ENCODE measurements around the gene SULT1A2. TPM values are rescaled to one million over a fixed set of nuclear protein-coding genes. Genes with fewer than 3 reads are reported as not detected.
A peak's percentile ranks its signal among the peaks of the same experiment; 100 is the strongest.
"Not testable (repeated sequence)": the region's sequence is repeated elsewhere in the genome, so short reads cannot be mapped to it uniquely, and the experiment has no call there.

Gene SULT1A2
- total and polyA plus RNA-seq, 2 donors from 2014 or later: 1.1 to 13.3 TPM

- no peaks in the 10 kb centered on the region for H3K27me3 ChIP-seq (ENCODE audit: control insufficient read depth, insufficient read depth, low read length)
- FAIRE-seq (no peak), DNase-seq (peak in 1 of 5 donors; percentile 60)
- no peak overlapping the region for H3K27ac ChIP-seq (ENCODE audit: low read depth in 2 of 2, low read length in 2 of 2)
- intact Hi-C loops (cut with DNase I): no loop called here
- H3K9ac ChIP-seq (ENCODE audit: low read length in 3 of 3): no peak overlapping the region
- H3K9me3 ChIP-seq (ENCODE audit: control insufficient read depth in 2 of 3, insufficient read depth in 1 of 3, low read length in 3 of 3): no peaks in the 10 kb centered on the region
- H3K36me3 ChIP-seq (ENCODE audit: control insufficient read depth in 2 of 3, insufficient read depth in 3 of 3, low read length in 3 of 3): no peaks in the 10 kb centered on the region
- TF ChIP-seq CTCF (IDR thresholded peaks at IDR 0.05; ENCODE audit: borderline replicate concordance, extremely low read depth, insufficient read depth): no peak
- H3K4me1 ChIP-seq (ENCODE audit: control insufficient read depth in 2 of 3, insufficient read depth in 2 of 3, low read depth in 1 of 3, low read length in 3 of 3): no peaks in the 10 kb centered on the region
- no peak overlapping the region for H3K4me3 ChIP-seq (ENCODE audit: low read length in 3 of 3)
Measured at GRCh38 chr16:28603381-28604185, 6.7 kb upstream of the SULT1A2 start.

DNA sequence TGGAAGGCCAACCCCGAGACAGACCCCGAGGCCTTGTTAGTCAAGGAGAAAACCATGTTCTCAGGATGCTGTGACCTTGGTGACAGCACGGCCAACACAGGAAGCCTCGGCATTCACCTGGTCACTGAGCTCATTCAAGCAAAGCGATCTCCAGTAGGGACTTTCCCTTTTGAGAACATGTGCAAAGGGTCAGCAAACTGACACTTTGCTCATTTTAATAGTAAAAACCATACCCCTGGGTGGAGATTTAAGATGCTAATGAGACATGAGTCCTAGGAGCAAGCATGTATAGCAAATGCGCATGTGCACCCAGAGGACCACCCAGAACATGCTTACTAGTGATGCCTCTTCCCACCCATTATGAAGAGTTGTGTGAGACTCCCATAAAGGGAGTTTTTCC lies 5.7 kb upstream of the SULT1A2 start:
- no peak overlapping the region for H3K27ac ChIP-seq (ENCODE audit: low read depth in 2 of 2, low read length in 2 of 2)
- no peak for DNase-seq
- H3K4me3 ChIP-seq (ENCODE audit: low read length in 3 of 3): no peak overlapping the region
- H3K4me1 ChIP-seq (ENCODE audit: control insufficient read depth in 2 of 3, insufficient read depth in 2 of 3, low read depth in 1 of 3, low read length in 3 of 3): no peaks in the 10 kb centered on the region
- intact Hi-C loops (cut with DNase I): no loop called here
- no peak for TF ChIP-seq CTCF (IDR thresholded peaks at IDR 0.05; ENCODE audit: borderline replicate concordance, extremely low read depth, insufficient read depth)
- FAIRE-seq: no peak
- no peaks in the 10 kb centered on the region for H3K9me3 ChIP-seq (ENCODE audit: control insufficient read depth in 2 of 3, insufficient read depth in 1 of 3, low read length in 3 of 3)
- H3K9ac ChIP-seq (ENCODE audit: low read length in 3 of 3): no peak overlapping the region
- no peaks in the 10 kb centered on the region for H3K36me3 ChIP-seq (ENCODE audit: control insufficient read depth in 2 of 3, insufficient read depth in 3 of 3, low read length in 3 of 3)
- H3K27me3 ChIP-seq (ENCODE audit: control insufficient read depth, insufficient read depth, low read length): no peaks in the 10 kb centered on the region

DNA sequence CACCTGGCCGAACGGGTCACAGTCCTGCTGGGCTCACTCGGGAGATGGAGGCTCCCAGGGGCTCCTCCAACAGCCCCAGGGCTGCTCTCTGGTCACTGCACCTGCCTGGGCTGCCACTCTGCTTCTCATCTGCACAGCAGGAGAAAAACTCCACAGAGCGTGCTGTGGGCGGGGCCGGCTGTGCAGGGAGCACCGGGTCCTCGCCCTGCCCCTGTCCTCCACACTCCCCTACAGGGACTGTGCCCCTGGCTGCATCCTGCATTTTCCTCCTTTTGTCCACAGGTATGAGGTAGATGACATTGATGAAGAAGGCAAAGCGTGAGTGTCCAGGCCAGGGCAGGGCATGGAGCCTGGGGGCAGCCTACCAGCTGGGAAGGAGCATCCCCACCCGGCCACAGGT lies 5.2 kb upstream of the SULT1A2 start:
- FAIRE-seq; H3K4me1 ChIP-seq (ENCODE audit: control insufficient read depth in 2 of 3, insufficient read depth in 2 of 3, low read depth in 1 of 3, low read length in 3 of 3); H3K9ac ChIP-seq (ENCODE audit: low read length in 3 of 3); H3K36me3 ChIP-seq (ENCODE audit: control insufficient read depth in 2 of 3, insufficient read depth in 3 of 3, low read length in 3 of 3); H3K4me3 ChIP-seq (ENCODE audit: low read length in 3 of 3); intact Hi-C loops (cut with DNase I); H3K9me3 ChIP-seq (ENCODE audit: control insufficient read depth in 2 of 3, insufficient read depth in 1 of 3, low read length in 3 of 3); H3K27ac ChIP-seq (ENCODE audit: low read depth in 2 of 2, low read length in 2 of 2); H3K27me3 ChIP-seq (ENCODE audit: control insufficient read depth, insufficient read depth, low read length): not testable (repeated sequence)
- DNase-seq: peak in 1 of 5 donors; percentile 22

DNA sequence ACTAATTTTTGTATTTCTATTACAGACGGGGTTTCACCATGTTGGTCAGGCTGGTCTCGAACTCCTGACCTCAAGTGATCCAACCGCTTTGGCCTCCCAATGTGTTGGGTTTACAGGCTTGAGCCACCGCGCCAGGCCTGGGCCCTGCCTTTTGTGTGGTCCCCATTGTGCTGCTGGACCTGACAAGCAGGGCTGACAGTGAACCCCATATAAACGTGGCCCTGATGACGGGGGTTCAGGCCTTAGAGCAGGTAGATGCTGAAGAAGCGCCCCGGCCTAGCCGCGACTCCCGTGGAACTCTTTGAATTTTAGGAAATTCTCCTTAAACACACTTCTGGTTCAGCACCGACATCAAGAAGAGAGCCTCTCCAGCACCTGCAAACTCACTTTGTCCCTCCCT lies 4.7 kb upstream of the SULT1A2 start:
- FAIRE-seq; intact Hi-C loops (cut with DNase I): not testable (repeated sequence)

DNA sequence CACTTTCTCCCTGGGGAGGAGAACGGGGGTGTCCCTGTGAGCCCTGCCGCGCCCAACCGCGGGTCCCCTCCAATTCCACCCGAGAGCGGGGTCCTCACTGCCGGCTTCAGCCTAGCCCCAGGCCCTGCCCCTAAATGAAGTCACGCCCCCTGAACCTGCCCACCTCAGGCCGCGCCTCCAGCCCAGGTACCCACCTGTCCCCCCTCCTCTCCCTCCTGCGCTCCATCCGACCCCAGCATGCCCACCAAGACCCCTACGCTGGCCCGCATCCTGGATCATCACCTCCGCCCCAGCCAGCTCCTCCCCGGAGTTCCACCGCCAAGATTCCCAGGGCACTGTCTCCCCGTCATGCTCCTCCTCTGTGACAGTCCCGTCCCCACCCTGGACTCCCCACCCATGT lies 4.1 kb upstream of the SULT1A2 start:
- FAIRE-seq; H3K9ac ChIP-seq (ENCODE audit: low read length in 3 of 3); H3K27ac ChIP-seq (ENCODE audit: low read depth in 2 of 2, low read length in 2 of 2); H3K27me3 ChIP-seq (ENCODE audit: control insufficient read depth, insufficient read depth, low read length); H3K9me3 ChIP-seq (ENCODE audit: control insufficient read depth in 2 of 3, insufficient read depth in 1 of 3, low read length in 3 of 3); intact Hi-C loops (cut with DNase I); H3K4me3 ChIP-seq (ENCODE audit: low read length in 3 of 3); H3K36me3 ChIP-seq (ENCODE audit: control insufficient read depth in 2 of 3, insufficient read depth in 3 of 3, low read length in 3 of 3); H3K4me1 ChIP-seq (ENCODE audit: control insufficient read depth in 2 of 3, insufficient read depth in 2 of 3, low read depth in 1 of 3, low read length in 3 of 3): not testable (repeated sequence)
- peak in 1 of 5 donors; percentile 58 for DNase-seq

More for the DNA sequence above, 4.7 kb upstream of the SULT1A2 start:
- not testable (repeated sequence) for H3K27me3 ChIP-seq (ENCODE audit: control insufficient read depth, insufficient read depth, low read length); H3K9me3 ChIP-seq (ENCODE audit: control insufficient read depth in 2 of 3, insufficient read depth in 1 of 3, low read length in 3 of 3); H3K9ac ChIP-seq (ENCODE audit: low read length in 3 of 3); H3K27ac ChIP-seq (ENCODE audit: low read depth in 2 of 2, low read length in 2 of 2); H3K4me1 ChIP-seq (ENCODE audit: control insufficient read depth in 2 of 3, insufficient read depth in 2 of 3, low read depth in 1 of 3, low read length in 3 of 3); H3K36me3 ChIP-seq (ENCODE audit: control insufficient read depth in 2 of 3, insufficient read depth in 3 of 3, low read length in 3 of 3); H3K4me3 ChIP-seq (ENCODE audit: low read length in 3 of 3)
- DNase-seq: peak in 1 of 5 donors; percentile 29

GRCh38 chr16:28599377-28600285 lies 2.8 kb upstream of the SULT1A2 start:
- H3K9me3 ChIP-seq (ENCODE audit: control insufficient read depth in 2 of 3, insufficient read depth in 1 of 3, low read length in 3 of 3); DNase-seq; H3K27me3 ChIP-seq (ENCODE audit: control insufficient read depth, insufficient read depth, low read length); H3K4me1 ChIP-seq (ENCODE audit: control insufficient read depth in 2 of 3, insufficient read depth in 2 of 3, low read depth in 1 of 3, low read length in 3 of 3); H3K36me3 ChIP-seq (ENCODE audit: control insufficient read depth in 2 of 3, insufficient read depth in 3 of 3, low read length in 3 of 3); FAIRE-seq; H3K4me3 ChIP-seq (ENCODE audit: low read length in 3 of 3); H3K9ac ChIP-seq (ENCODE audit: low read length in 3 of 3); H3K27ac ChIP-seq (ENCODE audit: low read depth in 2 of 2, low read length in 2 of 2); intact Hi-C loops (cut with DNase I): not testable (repeated sequence)
